ENCODE results near the gene ACE2. TPM values are rescaled to one million over a fixed set of nuclear protein-coding genes. Genes with fewer than 3 reads are reported as not detected.

The ACE2 gene
- polyA plus RNA-seq, 3 donors = not detected

DNA sequence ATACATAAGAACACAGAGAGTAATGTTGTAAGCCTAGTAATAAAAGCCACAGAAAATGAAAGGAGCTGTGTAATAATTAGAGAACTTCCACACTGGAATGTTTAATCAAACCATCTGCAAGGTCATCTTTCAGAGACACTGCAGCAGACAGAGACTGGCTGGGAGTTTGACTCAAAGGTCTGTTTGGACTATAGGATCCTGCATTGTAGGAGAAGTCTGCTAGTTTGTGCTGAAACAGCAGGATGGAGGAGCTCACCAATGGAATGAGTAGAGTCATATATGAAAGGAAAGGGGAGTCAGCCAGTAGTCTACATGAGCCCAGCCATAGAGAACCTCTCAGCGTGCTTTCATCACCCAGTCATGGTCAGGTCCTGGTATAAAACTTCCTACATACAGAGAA, 4.5 kb upstream of the ACE2 start:
- Histone ChIP-seq H2AFZ (ENCODE audit: insufficient read depth, low read depth, low read length, poor library complexity, severe bottlenecking) (no peak overlapping the region), H3K79me2 (ENCODE audit: insufficient read depth, low read length) (no peaks in the 10 kb centered on the region), H3K27me3 (ENCODE audit: control insufficient read depth in 2 of 2, insufficient read depth in 2 of 2, low read length in 2 of 2) (peaks cover 0 to 49% of the 10 kb centered on the region in 2 donors), H3K4me3 (replicated peaks in 1 of 3; ENCODE audit: low read depth in 2 of 3, low read length in 3 of 3) (no peak overlapping the region), H3K4me1 (ENCODE audit: control insufficient read depth in 1 of 2, insufficient read depth in 2 of 2, low read length in 2 of 2) (no peaks in the 10 kb centered on the region), H3K4me2 (replicated peaks; ENCODE audit: extremely low read depth, low read length, poor library complexity, severe bottlenecking) (no peak overlapping the region), H3K9ac (ENCODE audit: insufficient read depth, low read length, poor library complexity, severe bottlenecking) (no peak overlapping the region), H3K27ac (ENCODE audit: low read depth in 1 of 2, low read length in 2 of 2) (no peak overlapping the region), H3K9me3 (replicated peaks in 1 of 2; ENCODE audit: control insufficient read depth in 1 of 2, insufficient read depth in 1 of 2, low read length in 2 of 2) (no peaks in the 10 kb centered on the region), H3K36me3 (replicated peaks in 1 of 2; ENCODE audit: control insufficient read depth in 1 of 2, insufficient read depth in 2 of 2, low read length in 2 of 2) (no peaks in the 10 kb centered on the region), H4K20me1 (ENCODE audit: insufficient read depth, low read length) (no peaks in the 10 kb centered on the region)
- H3K36me3 Mint-ChIP-seq = no peaks in the 10 kb centered on the region
- peaks cover 0 to 6% (median 3%) of the 10 kb centered on the region in 7 donors for H3K9me3 Mint-ChIP-seq
- H3K27me3 Mint-ChIP-seq (ENCODE audit: low read depth in 3 of 3) = peaks cover 4 to 57% (median 5%) of the 10 kb centered on the region in 3 donors
- H3K4me1 Mint-ChIP-seq = peaks cover 5% of the 10 kb centered on the region
- intact Hi-C loops (cut with micrococcal nuclease) = no loop called here
- no peak overlapping the region for H3K4me3 Mint-ChIP-seq
- H3K27ac Mint-ChIP-seq = no peak overlapping the region
- no peak for DNase-seq
- TF ChIP-seq, protein P1, sequence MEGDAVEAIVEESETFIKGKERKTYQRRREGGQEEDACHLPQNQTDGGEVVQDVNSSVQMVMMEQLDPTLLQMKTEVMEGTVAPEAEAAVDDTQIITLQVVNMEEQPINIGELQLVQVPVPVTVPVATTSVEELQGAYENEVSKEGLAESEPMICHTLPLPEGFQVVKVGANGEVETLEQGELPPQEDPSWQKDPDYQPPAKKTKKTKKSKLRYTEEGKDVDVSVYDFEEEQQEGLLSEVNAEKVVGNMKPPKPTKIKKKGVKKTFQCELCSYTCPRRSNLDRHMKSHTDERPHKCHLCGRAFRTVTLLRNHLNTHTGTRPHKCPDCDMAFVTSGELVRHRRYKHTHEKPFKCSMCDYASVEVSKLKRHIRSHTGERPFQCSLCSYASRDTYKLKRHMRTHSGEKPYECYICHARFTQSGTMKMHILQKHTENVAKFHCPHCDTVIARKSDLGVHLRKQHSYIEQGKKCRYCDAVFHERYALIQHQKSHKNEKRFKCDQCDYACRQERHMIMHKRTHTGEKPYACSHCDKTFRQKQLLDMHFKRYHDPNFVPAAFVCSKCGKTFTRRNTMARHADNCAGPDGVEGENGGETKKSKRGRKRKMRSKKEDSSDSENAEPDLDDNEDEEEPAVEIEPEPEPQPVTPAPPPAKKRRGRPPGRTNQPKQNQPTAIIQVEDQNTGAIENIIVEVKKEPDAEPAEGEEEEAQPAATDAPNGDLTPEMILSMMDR (IDR thresholded peaks at IDR 0.05) = no peak
- no CpG with 5 or more reads among the region's 1 CpG for WGBS (ENCODE audit: insufficient coverage)

DNA sequence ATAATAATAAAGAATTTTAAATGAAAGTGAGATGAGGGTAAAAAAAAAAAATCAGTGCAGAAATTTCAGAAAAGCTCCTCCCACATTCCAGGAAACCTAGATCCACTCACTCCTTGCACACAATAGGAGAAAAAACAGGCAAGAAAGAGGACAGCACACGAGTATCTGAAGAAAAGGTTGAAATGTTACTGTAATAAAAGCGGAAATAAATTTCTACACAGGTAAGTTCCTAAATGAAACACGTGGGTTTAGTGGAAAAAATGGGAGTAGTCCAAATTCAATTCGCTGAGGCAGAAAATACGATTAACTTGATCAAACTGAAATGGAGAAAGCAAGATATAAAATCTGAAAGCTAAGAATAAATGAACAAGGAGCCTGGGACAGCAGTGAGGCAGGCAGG, 2.0 kb upstream of the ACE2 start:
- Mint-ChIP-seq H3K27ac (no peak overlapping the region), H3K9me3 (peaks cover 0 to 3% (median 0%) of the 10 kb centered on the region in 7 donors), H3K27me3 (ENCODE audit: low read depth in 3 of 3) (peaks cover 4 to 46% (median 5%) of the 10 kb centered on the region in 3 donors), H3K4me3 (no peak overlapping the region), H3K36me3 (no peaks in the 10 kb centered on the region), H3K4me1 (peaks cover 5% of the 10 kb centered on the region)
- Histone ChIP-seq H3K9me3 (replicated peaks in 1 of 2; ENCODE audit: control insufficient read depth in 1 of 2, insufficient read depth in 1 of 2, low read length in 2 of 2) (no peaks in the 10 kb centered on the region), H3K4me3 (replicated peaks in 1 of 3; ENCODE audit: low read depth in 2 of 3, low read length in 3 of 3) (no peak overlapping the region), H3K27me3 (ENCODE audit: control insufficient read depth in 2 of 2, insufficient read depth in 2 of 2, low read length in 2 of 2) (peaks cover 0 to 65% of the 10 kb centered on the region in 2 donors), H3K36me3 (replicated peaks in 1 of 2; ENCODE audit: control insufficient read depth in 1 of 2, insufficient read depth in 2 of 2, low read length in 2 of 2) (no peaks in the 10 kb centered on the region), H3K4me2 (replicated peaks; ENCODE audit: extremely low read depth, low read length, poor library complexity, severe bottlenecking) (no peak overlapping the region), H3K9ac (ENCODE audit: insufficient read depth, low read length, poor library complexity, severe bottlenecking) (no peak overlapping the region), H3K4me1 (ENCODE audit: control insufficient read depth in 1 of 2, insufficient read depth in 2 of 2, low read length in 2 of 2) (no peaks in the 10 kb centered on the region), H2AFZ (ENCODE audit: insufficient read depth, low read depth, low read length, poor library complexity, severe bottlenecking) (no peak overlapping the region), H3K27ac (ENCODE audit: low read depth in 1 of 2, low read length in 2 of 2) (no peak overlapping the region), H4K20me1 (ENCODE audit: insufficient read depth, low read length) (no peaks in the 10 kb centered on the region), H3K79me2 (ENCODE audit: insufficient read depth, low read length) (no peaks in the 10 kb centered on the region)
- DNase-seq = no peak
- no CpG with 5 or more reads among the region's 5 CpGs for WGBS (ENCODE audit: insufficient coverage)
- intact Hi-C loops (cut with micrococcal nuclease) = no loop called here
- TF ChIP-seq, protein P1 (IDR thresholded peaks at IDR 0.05) = no peak
